GM19025 (cell line): ENCODE measurements around the gene CLN3.
"Not testable (repeated sequence)": the region's sequence is repeated elsewhere in the genome, so short reads cannot be mapped to it uniquely, and the experiment has no call there.

ENCODE experiments used
- ATAC-seq: cut with Tn5 transposase; IDR thresholded peaks from one replicate; pipeline ENCODE4 v1.9.1; 2021; ENCODE audit warnings: mild to moderate bottlenecking, low read depth, moderate library complexity; ENCODE audit not compliant: unreplicated experiment

Gene CLN3

DNA sequence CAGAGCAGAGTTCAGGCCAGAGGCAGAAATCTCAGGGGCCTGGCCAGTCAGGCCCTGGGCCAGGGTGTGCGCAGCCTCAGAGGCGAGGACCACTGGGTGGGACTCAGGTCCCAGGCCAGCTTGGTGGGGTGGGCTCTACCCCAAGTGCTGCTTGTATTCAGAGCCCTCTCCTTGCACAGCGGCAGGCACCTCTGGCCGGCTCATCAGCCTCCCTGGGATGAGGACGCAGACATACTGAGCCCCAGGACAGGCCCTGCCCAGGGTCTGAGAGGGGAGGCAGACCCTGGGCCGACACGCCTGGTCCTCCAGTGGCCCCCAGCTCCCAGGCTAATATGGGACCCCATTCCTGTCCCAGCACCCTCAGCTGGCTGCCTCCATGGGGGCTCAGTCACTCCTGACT lies 22.4 kb upstream of the CLN3 start:
- no peak for ATAC-seq

DNA sequence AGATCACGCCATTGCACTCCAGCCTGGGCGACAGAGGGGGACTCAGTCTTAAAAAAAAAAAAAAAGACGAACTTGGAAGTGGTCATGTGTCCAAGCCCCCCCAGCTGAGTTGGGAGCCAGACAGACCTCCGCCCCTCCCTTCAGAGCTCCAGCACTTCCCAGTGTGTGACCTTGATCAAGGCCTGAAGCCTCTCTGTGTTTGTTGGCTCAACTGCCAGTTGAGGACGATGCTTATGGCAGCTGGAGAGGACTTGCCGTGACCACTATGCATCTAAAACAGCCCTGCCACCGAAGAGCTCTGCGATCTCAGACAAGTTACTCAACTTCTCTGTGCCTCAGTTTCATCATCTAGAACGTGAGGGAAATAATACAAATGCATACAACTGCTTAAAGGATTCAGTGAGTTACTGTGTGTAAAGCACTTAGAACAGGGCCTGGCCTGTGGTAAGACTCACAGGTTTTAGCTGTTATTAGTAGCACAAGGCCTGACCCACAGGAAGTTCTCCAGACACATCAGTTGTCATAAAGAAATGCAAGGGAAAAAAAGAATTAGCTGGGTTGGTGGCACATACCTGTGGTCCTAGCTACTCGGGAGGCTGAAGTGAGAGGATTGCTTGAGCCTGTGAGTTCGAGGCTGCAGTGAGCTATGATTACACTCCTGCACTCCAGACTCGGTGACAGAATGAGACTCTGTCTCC lies 21.8 kb upstream of the CLN3 start:
- no peak for ATAC-seq

DNA sequence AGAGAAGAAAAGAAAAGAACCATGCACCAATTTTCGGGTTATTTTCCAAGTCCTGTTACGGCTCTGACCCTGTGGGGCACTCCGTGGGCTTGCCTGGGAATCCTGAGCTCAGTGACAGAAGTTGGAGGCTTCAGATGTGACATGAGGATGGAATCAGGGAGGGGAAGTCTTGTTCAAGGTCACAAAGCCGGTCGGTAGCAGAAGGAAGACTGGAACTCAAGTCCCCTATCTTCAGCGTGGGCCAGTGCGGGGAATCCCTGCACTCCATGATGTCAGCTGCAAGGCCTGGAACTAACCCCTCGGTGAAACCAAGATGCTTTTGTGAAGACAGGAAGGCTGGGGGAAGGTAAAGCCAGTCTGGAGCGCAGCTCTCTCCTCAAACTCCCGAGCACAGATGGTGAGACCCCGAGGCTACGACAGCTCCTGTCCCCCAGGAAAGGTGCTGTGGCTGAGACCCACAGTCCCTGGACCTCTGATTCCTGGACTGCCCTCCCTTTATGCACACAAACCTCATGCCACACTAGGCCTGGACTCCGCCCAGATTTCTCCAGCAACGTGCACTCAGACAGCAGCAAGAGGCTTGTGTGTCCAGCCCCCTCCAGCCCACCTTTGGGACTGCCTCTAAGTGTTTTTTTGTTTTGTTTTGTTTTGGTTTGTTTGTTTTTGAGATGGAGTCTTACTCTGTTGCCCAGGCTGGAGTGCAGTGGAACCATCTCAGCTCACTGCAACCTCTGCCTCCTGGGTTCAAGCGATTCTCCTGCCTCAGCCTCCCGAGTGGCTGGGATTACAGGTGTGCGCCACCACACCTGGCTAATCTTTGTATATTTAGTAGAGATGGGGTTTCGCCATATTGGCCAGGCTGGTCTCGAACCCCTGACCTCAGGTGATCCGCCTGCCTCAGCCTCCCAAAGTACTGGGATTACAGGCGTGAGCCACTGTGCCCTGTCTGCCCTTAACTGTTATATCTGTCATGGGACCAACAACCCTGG lies 20.2 kb upstream of the CLN3 start:
- ATAC-seq = no peak

DNA sequence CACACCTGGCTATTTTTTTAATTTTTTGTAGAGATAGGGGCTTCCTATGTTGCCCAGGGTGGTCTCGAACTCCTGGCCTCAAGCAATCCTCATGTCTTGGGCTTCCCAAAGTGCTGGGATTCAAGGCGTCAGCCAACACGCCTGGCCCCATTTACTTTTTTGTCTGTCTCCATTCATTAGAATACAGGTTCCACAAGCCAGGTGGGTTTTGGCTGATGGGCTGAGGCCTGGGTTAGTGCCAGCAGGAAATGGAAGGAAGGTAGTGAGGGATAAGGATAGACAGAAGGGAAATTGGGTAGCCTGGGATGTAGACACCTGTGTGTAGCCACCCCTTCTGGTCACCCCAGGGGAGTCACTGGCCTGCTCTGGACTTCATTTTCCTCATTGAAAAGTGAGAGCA lies 19.2 kb upstream of the CLN3 start:
- ATAC-seq = no peak

DNA sequence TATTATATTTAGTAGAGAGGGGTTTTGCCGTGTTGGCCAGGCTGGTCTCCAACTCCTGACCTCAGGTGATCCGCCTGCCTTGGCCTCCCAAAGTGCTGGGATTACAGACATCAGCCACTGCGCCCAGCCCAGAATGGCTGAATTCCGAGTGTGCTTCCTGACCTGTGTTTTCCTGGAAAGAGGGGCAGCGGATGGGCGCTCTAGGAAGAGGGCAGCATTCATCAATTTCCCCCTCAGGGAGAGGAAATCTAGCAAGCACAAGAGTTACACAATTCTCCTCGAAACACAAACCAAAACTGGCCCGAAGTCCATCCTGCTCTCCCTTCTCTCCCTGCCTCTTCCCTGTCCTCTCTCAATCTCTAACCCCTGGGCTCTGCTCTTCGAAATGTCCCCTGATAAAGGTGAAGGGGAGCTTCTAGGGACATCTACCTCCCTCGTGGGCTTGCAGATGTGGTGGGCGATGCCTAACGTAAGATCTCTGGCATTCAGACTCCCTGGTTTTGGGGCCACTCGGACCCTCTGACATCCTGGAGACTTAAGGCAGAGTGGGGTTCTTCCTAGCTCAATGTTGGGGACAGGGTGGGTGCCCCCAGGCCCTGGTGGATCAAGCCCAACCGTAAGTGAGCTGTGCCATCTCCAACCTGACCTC lies 13.7 kb upstream of the CLN3 start:
- no peak for ATAC-seq

DNA sequence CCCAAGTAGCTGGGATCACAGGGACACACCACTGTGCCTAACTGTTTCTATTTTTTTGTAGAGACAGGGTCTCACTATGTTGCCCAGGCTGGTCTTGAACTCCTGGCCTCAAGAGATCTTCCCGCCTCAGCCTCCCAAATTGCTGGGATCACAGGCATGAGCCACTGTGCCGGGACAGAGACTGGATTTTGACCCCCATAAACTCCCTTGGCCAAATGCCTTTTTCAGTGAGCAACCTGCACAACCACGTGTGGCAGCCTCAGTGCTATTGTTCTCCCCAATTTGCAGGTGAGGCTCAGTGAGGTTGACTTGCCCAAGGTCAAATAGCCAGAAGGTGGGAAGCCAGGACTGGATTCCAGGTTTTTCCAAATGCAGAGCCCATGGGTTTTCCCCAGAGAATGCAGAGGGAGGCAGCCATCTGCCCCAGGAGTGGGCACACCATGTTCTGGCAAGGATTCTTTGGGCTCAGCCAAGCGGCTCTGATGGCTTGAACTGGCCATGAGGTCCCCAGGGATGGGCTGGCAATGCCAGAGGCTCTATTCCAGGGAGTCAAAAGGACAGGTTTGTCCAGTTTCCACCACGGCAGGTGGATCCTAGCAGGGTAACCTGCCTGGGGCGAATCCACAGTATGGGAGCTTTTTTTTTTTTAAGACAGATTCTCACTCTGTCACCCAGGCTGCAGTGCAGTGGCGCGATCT lies 13.0 kb upstream of the CLN3 start:
- ATAC-seq = no peak

DNA sequence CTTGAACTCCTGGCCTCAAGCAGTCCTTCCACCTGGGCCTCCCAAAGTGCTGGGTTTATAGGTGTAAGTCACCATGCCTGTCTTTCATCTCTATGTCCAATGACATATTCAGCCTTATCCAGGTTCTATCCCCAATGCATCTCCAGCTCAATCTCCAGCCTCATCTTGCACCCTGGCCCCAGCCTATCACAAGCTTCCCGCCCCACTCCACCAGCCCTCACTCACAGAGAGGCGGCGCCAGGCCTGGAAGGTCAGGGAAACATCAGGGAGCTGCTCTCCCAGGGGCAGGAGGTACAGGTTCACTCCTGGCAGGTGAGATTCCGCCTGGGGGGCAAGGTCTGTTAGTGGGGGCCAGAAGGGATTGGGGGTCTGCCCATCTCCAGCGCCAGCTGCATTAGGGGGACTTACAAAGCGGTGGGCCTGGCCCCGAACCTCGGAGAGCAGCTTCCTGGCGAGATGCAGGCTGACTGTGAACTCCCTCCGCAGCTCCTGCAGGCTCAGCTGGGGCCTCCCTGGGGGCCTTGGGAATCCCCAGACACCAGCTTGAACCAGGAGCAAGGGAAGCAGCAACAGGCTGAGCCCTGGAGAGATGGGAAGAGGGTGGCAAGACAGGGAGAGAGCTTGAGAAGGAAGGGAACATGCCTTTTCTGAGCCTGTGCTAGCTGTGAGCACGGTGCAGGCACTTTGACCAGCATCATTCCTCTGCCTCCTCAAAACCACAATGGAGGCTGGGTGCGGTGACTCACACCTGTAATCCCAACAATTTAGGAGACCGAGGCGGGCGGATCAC lies 11.8 kb upstream of the CLN3 start:
- ATAC-seq = no peak

DNA sequence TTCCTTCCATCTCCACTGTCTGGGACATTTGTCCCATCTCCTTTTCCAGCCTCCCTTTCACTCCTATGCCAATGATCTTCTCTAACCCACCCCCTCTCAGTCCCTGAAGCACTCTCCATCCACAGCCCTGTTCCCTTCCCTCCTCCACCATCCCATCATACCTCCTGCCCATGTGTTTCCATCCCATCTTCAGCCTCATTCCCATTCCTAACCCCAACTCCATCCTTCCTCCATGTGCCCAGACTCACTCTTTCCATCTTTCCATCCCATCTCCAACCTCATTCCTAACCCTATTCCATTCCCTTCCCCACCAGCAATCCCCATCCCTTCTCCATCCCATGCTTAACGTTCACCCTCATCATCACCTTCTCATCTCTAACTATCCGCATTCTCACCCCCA lies 10.4 kb upstream of the CLN3 start:
- ATAC-seq = no peak

DNA sequence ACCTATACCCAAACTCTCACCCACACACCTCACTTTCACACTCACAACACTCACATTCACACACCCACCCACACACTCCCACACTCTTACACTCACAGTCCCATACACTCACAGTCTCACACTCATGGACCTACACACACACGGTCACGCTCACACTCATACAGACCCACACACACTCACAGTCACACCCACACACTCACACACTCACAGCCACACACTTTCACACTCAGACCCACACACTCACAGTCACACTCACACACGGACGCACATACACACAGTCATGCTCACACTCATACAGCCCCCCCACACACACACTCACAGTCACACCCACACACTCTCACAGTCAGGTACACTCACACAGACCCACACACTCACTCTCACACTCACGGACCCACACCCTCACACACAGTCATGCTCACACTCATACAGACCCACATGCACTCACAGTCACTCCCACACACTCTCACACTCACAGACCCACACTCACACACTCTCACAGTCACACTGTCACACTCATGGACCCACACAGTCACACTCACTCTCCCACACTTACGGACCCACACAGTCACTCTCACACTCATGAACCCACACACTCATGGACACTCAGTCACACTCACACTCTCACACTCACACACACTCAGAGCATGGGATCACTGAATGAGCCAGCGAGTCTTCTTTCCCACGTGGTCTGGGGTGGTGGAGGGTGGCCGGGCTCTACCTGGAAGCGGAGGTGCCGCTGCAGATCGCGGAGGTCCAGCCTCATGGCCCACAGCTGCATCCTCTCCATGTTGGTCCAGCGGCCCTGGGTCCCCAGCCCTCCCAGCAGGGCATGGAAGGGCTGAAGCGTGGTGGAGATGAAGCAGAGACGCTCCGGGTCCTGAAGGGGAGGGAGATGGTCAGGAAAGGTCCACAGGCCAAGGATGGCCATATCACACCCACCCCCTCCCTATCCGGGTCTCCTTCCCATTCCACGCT lies 9.7 kb upstream of the CLN3 start:
- no peak for ATAC-seq

DNA sequence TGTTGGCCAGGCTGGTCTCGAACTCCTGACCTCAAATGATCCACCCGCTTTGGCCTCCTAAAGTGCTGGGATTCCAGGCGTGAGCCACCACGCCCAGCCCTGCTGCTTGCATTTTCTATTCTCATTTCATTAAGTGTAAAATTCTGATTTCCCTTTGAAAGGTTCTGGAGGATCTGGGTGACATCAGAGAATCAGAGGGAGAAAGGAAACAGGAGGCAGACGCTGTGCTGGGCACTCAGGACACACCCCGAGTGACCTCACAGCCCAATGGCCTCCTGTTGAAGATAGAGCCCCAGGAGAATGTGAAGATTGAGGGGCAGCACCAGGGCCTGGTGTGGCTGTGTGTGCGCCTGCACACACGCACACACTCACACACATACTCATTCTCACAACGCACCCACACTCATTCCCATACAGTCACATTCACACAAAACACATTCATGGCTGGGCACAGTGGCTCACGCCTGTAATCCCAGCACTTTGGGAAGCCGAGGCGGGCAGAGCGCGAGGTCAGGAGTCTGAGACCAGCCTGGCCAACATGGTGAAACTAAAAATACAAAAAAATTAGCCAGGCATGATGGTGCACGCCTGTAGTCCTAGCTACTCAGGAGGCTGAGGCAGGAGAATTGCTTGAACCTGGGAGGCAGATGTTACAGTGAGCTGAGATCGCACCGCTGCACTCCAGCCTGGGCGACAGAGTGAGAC lies 8.8 kb upstream of the CLN3 start:
- not testable (repeated sequence) for ATAC-seq

DNA sequence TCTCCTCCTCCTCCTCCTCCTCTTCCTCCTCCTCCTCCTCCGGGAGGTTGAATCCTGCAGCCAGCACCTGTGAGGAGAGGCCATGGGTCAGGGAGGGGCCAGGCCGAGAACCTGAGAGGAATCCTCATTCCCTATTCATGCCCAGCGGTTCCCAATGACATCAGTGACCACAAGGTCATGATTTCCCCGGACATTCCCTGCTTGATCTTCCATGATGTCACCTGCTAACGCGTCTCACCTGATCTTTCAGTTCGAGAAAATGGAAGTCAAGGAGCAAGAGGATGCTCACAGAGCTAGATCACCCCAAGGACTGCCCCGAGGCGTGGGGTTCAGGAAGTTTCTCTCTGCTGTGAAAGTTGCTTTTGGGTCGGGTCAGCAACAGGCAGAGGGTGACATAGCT lies 8.0 kb upstream of the CLN3 start:
- ATAC-seq = no peak

DNA sequence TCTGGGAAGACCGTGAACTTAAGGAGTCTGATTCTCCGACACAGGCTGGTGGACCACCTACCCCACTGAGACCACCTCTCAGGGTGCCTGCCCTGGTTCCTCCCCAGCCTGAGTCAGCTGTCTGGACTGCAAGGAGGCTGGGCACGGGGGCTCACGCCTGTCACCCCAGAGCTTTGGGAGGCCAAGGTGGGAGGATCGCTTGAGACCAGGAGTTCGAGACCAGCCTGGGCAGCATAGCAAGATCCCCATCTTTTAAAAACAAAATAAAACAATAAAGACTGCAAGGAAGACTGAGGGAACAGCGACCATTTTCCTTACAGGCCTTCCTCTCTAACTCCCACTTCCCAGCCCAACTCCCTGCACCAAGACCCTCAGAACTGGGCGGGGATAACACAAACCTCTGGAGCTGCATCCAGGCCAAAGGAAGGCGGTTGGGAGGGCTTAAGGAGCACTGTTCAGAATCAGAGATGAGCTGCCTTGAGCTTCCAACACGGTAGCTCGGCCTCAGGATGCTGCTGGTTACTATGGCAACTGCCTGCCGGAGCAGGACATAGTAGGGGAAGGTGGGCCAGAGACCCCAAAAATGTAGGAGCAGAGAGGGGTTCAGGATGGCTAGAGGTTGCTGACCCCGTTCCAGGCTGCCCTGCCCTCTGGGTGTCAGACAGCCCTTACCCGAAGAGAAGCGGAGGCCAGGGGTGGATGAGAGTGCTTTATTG lies 7.0 kb upstream of the CLN3 start:
- no peak for ATAC-seq

DNA sequence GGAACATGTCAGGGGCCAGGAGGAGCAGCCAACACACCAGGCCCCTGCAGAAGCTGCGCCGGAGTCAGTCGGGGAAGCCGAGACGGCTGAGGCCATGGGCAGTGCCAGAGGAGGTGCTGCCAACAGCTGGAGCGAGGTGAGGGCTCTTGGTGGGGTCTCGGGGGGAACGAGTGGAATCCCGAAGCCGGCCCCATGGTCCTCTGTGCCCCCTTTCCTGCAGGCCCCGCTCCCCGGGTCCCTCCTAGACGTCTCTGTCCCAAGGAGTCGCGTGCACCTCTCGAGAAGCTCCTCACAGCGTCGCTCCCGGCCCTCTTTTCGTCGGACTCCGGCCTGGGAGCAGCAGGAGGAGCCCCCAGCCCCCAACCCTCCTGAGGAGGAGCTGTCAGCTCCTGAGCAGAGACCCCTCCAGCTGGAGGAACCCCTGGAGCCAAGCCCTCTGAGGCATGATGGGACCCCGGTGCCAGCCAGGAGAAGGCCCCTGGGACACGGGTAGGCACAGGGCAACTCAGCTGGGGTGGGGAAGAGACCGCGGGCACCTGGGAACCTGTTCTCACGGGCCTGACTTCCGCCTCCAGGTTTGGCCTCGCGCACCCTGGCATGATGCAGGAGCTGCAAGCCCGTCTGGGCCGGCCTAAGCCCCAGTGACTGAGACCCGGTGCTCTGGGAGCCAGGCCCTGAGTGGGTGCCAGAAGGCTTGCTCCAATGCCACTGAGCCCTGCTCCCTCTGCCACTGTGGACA lies 6.2 kb upstream of the CLN3 start:
- no peak for ATAC-seq

DNA sequence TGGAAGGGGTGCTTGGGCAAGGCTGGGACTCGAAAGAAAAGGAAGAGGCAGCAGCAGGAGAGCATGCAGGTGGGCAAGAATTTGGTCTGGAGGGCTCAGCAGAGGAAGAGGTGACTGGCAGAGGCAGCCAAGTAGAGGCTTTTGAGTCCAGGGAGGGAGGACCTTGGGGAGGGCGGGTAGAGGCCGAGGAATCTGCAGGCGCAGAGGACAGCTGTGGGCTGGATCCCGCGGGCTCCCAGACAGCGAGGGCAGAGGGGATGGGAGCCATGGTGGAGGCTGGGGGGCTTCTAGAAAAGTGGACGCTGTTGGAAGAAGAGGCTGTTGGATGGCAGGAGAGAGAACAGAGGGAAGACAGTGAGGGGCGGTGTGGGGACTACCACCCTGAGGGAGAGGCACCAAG lies 5.5 kb upstream of the CLN3 start:
- ATAC-seq = no peak

DNA sequence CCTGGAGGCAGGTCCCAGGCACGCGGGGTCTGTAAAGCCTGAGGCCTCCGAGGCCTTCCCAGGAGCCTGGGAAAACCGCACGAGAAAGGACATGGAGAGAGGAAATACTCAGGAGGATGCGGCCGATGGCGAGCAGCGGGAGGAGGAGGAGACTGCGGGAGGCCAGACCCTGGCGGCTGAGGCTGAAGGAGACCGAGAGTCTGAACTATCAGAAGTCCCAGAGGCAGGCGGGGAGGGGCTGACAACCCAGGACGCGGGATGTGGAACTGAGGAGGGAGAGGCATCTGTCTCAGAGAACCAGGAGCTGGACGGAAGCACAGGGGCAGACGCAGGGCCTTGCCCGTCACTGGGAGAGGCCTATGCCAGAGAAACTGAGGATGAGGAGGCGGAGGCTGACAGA lies 5.0 kb upstream of the CLN3 start:
- no peak for ATAC-seq

DNA sequence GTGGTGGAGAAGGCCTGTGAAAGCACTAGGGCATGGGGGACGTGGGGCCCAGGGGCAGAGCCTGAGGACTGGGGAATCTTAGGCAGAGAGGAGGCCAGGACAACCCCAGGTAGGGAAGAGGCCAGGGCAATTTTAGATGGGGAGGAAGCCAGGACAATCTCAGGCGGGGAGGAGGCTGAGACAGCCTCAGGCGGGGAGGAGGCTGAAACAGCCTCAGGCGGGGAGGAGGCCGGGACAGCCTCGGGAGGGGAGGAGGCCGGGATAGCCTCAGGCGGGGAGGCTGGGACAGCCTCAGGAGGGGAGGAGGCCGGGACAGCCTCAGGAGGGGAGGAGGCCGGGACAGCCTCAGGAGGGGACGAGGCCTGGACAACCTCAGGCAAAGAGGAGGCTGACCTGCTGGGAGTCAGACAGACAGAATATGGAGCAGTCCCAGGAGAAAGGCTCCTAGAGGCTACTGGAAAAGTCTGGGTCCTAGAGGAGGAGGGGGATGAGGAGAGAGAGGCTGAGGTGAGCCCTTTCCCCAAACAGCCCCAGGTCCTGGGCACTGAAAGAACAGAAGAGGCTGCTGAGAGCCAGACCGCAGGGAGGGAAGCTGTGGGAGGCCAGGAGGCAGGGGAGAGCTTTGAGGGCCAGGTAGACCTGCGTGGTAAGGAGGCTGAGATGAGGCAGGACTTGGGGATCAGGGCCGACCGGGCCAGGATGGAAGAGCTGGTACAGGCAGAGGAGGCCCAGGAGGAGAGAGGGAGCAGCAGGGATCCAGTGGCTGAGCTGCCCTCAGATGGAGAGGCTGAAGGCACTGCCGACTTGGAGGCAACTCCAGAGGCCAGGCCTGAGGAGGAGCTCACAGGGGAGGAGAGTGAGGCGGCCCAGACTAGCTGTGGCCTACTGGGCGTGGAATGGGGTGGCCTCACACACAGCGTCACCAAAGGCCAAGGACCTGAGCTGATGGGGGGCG lies 4.2 kb upstream of the CLN3 start:
- no peak for ATAC-seq
